ENCODE data around the gene FOXN4. TPM values are rescaled to one million over a fixed set of nuclear protein-coding genes. Genes with fewer than 3 reads are reported as not detected.

The FOXN4 gene
- total RNA-seq, 1 experiment from 2014 or later: 0.37 TPM

DNA sequence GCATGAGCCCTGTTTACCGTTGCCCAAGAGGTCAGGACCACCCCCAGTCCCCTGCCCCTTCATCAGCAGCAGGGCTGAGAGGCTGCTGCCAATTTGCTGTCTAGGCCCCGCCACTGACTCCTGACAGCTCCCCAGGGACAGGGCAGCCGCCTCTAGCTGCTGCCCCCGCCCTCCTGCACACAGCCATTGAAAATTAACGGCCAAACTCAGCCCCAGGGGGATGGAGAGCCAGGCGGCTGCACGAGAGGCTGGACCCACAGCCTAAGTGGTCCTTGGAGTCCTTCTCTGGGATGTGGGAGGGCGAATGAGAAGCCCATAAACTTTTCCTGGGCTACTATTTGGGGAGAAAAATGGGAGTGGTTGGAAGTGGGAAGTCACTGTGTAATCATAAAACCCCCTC lies 4.6 kb downstream of the FOXN4 start (continued):
- TF ChIP-seq ZBTB43 (CRISPR knock-in tag; IDR thresholded peaks at IDR 0.05) (no peak), ZNF263 (CRISPR knock-in tag; IDR thresholded peaks at IDR 0.05; ENCODE audit: low read depth) (no peak), ZNF423 (CRISPR knock-in tag; IDR thresholded peaks at IDR 0.05) (no peak), ZNF219 (CRISPR knock-in tag; IDR thresholded peaks at IDR 0.05; ENCODE audit: borderline replicate concordance) (no peak), MAX (CRISPR knock-in tag; IDR thresholded peaks at IDR 0.05) (no peak), IRF1 (CRISPR knock-in tag; IDR thresholded peaks at IDR 0.05) (no peak), NFE2L1 (CRISPR knock-in tag; IDR thresholded peaks at IDR 0.05) (no peak), ZNF121 (CRISPR knock-in tag; IDR thresholded peaks at IDR 0.05) (no peak), CREB1 (CRISPR knock-in tag; IDR thresholded peaks at IDR 0.05) (no peak)
- TF ChIP-seq, protein P1, sequence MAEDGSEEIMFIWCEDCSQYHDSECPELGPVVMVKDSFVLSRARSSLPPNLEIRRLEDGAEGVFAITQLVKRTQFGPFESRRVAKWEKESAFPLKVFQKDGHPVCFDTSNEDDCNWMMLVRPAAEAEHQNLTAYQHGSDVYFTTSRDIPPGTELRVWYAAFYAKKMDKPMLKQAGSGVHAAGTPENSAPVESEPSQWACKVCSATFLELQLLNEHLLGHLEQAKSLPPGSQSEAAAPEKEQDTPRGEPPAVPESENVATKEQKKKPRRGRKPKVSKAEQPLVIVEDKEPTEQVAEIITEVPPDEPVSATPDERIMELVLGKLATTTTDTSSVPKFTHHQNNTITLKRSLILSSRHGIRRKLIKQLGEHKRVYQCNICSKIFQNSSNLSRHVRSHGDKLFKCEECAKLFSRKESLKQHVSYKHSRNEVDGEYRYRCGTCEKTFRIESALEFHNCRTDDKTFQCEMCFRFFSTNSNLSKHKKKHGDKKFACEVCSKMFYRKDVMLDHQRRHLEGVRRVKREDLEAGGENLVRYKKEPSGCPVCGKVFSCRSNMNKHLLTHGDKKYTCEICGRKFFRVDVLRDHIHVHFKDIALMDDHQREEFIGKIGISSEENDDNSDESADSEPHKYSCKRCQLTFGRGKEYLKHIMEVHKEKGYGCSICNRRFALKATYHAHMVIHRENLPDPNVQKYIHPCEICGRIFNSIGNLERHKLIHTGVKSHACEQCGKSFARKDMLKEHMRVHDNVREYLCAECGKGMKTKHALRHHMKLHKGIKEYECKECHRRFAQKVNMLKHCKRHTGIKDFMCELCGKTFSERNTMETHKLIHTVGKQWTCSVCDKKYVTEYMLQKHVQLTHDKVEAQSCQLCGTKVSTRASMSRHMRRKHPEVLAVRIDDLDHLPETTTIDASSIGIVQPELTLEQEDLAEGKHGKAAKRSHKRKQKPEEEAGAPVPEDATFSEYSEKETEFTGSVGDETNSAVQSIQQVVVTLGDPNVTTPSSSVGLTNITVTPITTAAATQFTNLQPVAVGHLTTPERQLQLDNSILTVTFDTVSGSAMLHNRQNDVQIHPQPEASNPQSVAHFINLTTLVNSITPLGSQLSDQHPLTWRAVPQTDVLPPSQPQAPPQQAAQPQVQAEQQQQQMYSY (CRISPR knock-in tag; IDR thresholded peaks at IDR 0.05): no peak

GRCh38 chr12:109302770-109303169 lies 6.3 kb downstream of the FOXN4 start:
- CTCF ChIA-PET: interaction anchor here (0.7 to 1.2 kb wide), 3 partner anchors 40 to 91 kb away, joined by 3 to 4 read pairs (median 3); no protein-coding TSS in a partner anchor
- Mint-ChIP-seq H3K9me3 (no peaks in the 10 kb centered on the region), H3K27ac (no peak overlapping the region), H3K36me3 (no peaks in the 10 kb centered on the region), H3K4me1 (peaks cover 13% of the 10 kb centered on the region), H3K4me3 (no peak overlapping the region), H3K27me3 (ENCODE audit: low read depth) (peaks cover 19% of the 10 kb centered on the region)
- POLR2A ChIA-PET: no interaction called here
- ATAC-seq (no peak), DNase-seq (ENCODE audit: low spot score) (no peak)
- TF ChIP-seq IRF2 (CRISPR knock-in tag; IDR thresholded peaks at IDR 0.05; ENCODE audit: borderline replicate concordance, low read depth): no peak
- no peak for TF ChIP-seq ESRRA (CRISPR knock-in tag; IDR thresholded peaks at IDR 0.05; ENCODE audit: borderline replicate concordance)
- no peak for TF ChIP-seq ZNF671 (CRISPR knock-in tag; IDR thresholded peaks at IDR 0.05)
- TF ChIP-seq ATF1 (CRISPR knock-in tag; IDR thresholded peaks at IDR 0.05): no peak
- no peak for TF ChIP-seq ZNF232 (CRISPR knock-in tag; IDR thresholded peaks at IDR 0.05)
- no peak for TF ChIP-seq E2F4 (CRISPR knock-in tag; IDR thresholded peaks at IDR 0.05; ENCODE audit: borderline replicate concordance, low read depth)
- no peak for TF ChIP-seq PRRX2 (CRISPR knock-in tag; IDR thresholded peaks at IDR 0.05)
- no peak for TF ChIP-seq TCF7 (CRISPR knock-in tag; IDR thresholded peaks at IDR 0.05; ENCODE audit: low read depth)
- TF ChIP-seq CBFB (CRISPR knock-in tag; IDR thresholded peaks at IDR 0.05; ENCODE audit: low read depth): no peak
- no peak for TF ChIP-seq ZNF423 (CRISPR knock-in tag; IDR thresholded peaks at IDR 0.05)
- no peak for TF ChIP-seq AR (CRISPR knock-in tag; IDR thresholded peaks at IDR 0.05)
- TF ChIP-seq ZNF263 (CRISPR knock-in tag; IDR thresholded peaks at IDR 0.05; ENCODE audit: low read depth): no peak
- no peak for TF ChIP-seq MAX (CRISPR knock-in tag; IDR thresholded peaks at IDR 0.05)
- no peak for TF ChIP-seq ZNF532 (CRISPR knock-in tag; IDR thresholded peaks at IDR 0.05; ENCODE audit: borderline replicate concordance)
- TF ChIP-seq SMAD4 (CRISPR knock-in tag; IDR thresholded peaks at IDR 0.05): no peak

Data from WTC11 (cell line).